NOMO-1 (cell line): Measurements from ENCODE around the gene OR2K2.
"Not testable (repeated sequence)": the region's sequence is repeated elsewhere in the genome, so short reads cannot be mapped to it uniquely, and the experiment has no call there.

ENCODE experiments used
- DNase-seq, 2 experiments: peaks; one replicate each; lab custom pipeline; 2025; ENCODE audit not compliant: unreplicated experiment in 2 of 2; lab: John Stamatoyannopoulos, UW

OR2K2 gene

GRCh38 chr9:111330124-111330523 lies at the start of gene OR2K2:
Gene OR2K2, minus strand, starts transcription at chr9:111330224. Its CDS starts 1,791 bp downstream, at chr9:111328433.
- DNase-seq, result no peak

- DNase-seq, result no peak
Observed at GRCh38 chr9:111375817-111376564, 46.0 kb upstream of the OR2K2 start.

DNA sequence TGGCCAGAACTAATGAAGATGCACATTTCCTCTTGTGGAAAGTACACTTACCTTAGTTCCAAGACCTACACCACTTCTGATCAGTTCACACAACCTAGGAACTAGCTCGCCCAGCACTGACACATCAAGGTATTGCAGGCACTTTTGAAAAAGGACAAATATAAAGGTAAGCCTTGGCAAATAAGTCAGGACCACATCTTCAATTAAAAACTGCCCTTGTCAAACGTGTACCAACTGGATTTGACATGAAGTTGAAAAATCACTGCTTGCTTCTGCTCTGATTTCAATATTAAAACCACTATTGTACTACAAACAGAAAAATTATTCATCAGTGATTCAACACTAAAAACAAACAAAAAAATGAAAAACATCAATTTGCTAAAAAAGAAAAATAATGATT lies 45.0 kb upstream of the OR2K2 start:
- DNase-seq, result no peak

GRCh38 chr9:111372297-111372696 lies 42.3 kb upstream of the OR2K2 start:
- DNase-seq, result no peak

GRCh38 chr9:111366978-111367377 lies 37.0 kb upstream of the OR2K2 start:
- no peak for DNase-seq

DNA sequence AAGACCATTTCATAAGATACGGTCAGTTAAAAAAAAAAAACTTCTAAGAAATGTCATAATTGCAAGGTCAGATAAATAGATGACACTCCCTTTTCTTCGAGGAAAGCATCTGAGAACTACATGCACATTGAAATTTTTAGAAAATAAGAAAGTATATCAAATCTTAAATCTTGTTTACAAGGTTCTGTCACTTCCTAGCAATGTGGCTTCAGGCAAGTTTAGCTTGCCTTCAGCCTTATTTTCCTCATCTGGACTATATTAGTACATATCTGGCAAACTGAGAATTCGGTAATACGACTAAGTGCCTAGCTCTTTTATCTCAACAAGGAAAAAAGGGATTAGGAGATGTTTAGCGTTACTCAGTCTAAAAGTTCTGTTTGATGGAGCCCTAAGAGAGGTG lies 32.5 kb upstream of the OR2K2 start:
- no peak for DNase-seq

DNA sequence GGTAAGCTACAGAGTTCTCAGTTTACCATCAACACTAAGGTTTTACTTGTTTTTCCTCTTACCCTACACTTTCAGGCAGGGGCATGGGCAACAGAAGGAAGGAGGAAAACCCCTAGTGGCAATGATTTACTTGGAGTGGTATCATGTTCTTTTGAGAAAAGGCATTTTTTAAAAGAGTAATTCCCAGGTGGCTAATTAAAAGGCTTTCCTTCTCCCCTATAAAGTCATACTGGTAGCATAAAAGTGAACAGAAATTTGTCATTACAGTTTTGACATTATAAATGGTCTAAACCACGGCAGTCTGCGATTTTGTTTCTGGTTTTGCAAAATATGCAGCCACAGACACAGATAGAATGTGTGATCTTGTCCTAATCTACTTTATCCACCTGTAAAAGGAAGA lies 30.9 kb upstream of the OR2K2 start:
- DNase-seq, result no peak

DNA sequence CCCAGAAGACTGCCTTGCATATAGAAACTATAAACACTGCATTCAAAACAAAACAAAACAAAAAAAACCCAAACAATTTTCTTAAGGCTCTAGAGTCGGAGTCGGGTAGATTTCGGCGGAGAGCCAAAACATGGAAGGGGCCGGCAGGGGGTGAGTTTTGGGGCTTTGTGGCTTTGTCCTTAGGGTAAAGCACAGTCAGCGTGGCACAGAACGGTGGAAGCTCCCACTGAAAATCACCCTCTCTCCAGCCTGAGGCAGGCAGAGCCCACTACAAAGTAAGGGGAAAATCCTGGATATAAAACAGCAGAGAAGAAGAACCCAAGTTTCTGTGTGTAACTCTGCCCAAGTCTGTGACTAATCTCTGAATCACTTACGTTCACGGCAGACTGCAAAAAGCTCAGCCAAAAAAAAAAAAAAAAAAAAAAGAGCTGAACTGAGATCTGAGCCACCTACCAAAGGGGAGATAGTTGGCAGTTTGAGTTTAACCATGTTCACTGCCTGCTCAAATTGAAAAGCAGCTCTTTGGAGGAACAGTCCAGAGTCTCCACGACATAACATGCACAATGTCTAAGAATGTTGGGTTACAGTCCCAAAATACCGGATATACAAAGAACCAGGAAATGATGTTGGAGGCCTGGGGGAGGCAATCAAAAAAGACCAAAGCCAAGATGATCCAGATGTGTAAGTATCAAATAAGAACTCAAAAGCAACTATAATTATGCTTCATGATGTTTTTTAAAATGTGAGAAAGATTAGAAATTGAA lies 26.6 kb upstream of the OR2K2 start:
- no peak for DNase-seq

DNA sequence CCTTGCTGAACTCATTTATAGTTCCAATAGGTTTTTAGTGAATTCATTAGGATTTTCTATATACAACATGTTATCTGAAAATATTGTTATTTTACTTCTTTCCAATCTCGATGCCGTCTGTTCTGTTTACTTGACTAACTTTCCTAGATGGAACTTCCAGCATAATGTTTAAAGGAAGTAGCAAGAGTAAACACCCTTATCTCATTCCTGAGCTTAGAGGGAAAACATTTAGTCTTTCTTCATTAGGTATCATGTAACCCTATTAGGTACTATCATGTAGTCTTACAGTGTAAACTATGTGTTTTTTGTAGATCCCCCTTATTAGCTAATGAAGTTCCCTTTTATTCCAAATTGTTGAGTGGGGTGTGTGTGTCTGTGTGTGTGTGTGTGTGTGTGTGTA lies 22.5 kb upstream of the OR2K2 start:
- no peak for DNase-seq

DNA sequence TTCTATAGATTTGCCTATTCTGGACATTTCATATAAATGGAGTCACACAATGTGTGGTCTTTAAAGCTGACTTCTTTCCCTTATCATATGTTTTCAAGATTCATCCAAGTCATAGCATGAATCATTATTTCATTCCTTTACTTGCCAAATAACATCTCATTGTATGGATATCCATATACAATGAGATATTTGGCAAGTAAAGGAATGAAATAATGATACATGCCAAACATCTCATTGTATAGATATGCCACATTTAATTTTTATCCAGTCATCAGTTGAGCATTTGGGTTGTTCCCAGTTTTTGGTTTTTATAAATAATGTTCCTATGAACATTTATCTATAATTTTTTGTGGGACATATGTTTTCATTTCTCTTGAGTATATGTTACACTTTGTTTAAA lies 20.5 kb upstream of the OR2K2 start:
- no peak for DNase-seq

DNA sequence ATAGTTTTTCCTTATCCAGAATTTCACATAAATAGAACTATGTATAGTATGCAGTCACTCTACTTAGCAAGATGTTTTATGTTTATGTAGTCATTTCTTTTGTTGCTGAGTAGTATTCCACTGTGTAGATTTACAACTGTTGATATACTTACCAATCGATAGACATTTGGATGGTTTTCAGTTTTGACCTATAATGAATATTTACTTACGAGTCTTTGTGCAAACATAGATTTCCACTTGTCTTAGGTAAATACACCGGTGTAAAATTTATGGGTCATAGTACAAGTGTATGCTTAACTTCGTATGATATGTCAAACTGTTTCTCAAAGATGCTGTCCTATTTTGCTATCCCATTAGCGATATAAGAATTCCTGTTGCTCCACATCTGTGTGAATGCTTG lies 19.7 kb upstream of the OR2K2 start:
- DNase-seq, result no peak

- DNase-seq, result no peak
Observed at GRCh38 chr9:111348821-111349271, 18.8 kb upstream of the OR2K2 start.

DNA sequence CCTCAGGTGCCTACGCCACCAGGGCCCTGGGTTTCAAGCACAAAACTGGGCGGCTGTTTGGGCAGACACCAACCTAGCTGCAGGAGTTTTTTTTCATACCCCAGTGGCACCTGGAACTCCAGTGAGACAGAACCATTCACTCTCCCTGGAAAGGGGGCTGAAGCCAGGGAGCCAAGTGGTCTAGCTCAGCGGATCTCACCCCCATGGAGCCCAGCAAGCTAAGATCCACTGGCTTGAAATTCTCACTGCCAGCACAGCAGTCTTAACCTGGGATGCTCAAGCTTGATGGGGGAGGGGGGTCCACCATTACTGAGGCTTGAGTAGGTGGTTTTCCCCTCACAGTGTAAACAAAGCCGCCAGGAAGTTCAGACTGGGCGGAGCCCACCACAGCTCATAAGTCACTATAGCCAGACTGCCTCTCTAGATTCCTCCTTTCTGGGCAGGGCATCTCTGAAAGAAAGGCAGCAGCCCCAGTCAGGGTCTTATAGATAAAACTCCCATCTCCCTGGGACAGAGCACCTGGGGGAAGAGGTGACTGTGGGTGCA lies 4.4 kb upstream of the OR2K2 start:
- not testable (repeated sequence) for DNase-seq

- no peak for DNase-seq
Observed at GRCh38 chr9:111320631-111321030, 9.4 kb downstream of the OR2K2 start.

- DNase-seq, result no peak
Observed at GRCh38 chr9:111316796-111317195, 13.2 kb downstream of the OR2K2 start.

- DNase-seq, result no peak
Observed at GRCh38 chr9:111305914-111306313, 24.1 kb downstream of the OR2K2 start.

DNA sequence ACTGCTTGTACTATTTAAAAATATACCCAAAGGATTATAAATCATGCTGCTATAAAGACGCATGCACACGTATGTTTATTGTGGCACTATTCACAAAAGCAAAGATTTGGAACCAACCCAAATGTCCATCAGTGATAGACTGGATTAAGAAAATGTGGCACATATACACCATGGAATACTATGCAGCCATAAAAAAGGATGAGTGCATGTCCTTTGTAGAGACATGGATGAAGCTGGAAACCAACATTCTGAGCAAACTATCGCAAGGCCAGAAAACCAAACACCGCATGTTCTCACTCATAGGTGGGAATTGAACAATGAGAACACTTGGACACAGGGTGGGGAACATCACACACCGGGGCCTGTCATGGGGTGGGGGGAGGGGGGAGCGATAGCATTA lies 26.0 kb downstream of the OR2K2 start:
- DNase-seq, result not testable (repeated sequence)

GRCh38 chr9:111301195-111301594 lies 28.8 kb downstream of the OR2K2 start:
- no peak for DNase-seq

DNA sequence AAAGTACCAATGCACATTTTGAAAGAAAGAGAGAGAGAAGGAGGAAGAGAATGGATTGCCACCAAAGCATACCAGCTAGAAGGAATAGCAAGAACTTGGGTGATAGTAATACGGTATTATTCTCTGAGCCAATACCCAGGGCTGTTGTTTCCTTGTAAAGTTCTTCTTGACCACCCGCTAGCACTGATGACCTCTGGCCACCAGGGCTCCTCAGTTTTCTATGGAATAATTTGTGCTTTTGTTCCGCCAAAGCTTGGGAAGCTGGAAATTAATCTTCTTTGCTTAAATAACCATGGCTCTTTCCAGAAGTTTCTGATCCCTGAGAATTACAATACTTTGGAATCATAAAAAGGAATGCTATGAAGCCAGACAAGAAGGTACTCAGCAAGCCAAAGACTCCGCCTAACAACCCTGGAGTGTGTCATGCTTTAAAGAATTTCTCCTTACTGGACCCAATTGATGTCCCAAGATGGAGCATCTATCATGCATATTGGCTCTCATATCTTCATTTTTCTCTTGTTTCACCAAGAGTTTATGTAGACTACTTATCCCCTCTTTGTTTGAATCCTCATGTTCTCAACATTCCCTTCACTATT lies 29.8 kb downstream of the OR2K2 start:
- no peak for DNase-seq

- not testable (repeated sequence) for DNase-seq
Observed at GRCh38 chr9:111299599-111299966, 30.4 kb downstream of the OR2K2 start.
